ENCODE measurements around the gene ST8SIA6.

Gene ST8SIA6

DNA sequence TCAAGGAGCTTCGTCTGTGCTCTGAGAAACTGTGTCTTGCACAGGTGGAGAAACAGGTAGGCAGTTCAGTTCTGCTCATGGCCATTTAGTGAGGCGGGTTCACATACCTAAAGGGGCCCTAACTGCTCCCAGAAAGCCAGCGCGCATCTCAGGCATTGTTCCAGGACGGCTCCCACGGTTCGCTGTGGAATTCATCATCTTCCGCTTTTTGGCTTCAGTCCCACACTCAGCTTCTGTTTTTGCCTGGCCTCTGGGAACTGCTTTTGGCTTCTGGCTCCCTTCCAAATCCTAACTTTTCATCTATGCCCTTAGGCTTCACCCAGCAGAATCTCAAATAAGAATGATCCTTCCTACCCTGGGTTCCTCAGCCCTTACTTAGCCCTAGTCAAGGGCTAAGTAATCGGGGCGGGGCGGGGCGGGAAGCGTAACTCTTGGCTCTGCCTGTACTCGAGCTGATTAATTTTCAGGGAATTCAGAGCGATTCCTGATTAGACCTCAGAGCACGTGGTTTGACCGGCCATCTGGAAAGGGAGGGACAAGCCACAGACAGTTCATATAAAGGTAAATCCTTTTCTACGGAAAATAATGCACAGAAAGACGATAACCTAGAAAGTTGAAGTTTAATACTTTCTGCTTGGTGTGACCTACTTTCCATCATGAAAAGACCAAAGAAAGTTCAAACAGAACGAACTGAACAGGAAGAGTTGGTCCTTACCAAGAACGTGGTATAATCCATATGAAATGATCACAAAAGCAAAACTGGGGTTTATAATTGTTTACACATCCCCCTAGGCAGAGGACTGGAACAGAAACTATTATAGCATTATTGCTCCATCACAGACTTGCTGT lies 105.7 kb downstream of the ST8SIA6 start:
- no peak overlapping the region for H3K27ac ChIP-seq (replicated peaks)
- no peak overlapping the region for H3K4me3 ChIP-seq (replicated peaks; ENCODE audit: insufficient read depth, low read length)
- TF ChIP-seq POLR2AphosphoS5 (IDR thresholded peaks at IDR 0.05; ENCODE audit: low read depth) (no peak), SPI1 (IDR thresholded peaks at IDR 0.05; ENCODE audit: borderline replicate concordance, low read depth) (no peak), GABPA (IDR thresholded peaks at IDR 0.05; ENCODE audit: low read depth) (no peak)
- TF ChIP-seq, protein P1, sequence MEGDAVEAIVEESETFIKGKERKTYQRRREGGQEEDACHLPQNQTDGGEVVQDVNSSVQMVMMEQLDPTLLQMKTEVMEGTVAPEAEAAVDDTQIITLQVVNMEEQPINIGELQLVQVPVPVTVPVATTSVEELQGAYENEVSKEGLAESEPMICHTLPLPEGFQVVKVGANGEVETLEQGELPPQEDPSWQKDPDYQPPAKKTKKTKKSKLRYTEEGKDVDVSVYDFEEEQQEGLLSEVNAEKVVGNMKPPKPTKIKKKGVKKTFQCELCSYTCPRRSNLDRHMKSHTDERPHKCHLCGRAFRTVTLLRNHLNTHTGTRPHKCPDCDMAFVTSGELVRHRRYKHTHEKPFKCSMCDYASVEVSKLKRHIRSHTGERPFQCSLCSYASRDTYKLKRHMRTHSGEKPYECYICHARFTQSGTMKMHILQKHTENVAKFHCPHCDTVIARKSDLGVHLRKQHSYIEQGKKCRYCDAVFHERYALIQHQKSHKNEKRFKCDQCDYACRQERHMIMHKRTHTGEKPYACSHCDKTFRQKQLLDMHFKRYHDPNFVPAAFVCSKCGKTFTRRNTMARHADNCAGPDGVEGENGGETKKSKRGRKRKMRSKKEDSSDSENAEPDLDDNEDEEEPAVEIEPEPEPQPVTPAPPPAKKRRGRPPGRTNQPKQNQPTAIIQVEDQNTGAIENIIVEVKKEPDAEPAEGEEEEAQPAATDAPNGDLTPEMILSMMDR (IDR thresholded peaks at IDR 0.05; ENCODE audit: insufficient read depth, low read length) = no peak
- TF ChIP-seq, protein P2, sequence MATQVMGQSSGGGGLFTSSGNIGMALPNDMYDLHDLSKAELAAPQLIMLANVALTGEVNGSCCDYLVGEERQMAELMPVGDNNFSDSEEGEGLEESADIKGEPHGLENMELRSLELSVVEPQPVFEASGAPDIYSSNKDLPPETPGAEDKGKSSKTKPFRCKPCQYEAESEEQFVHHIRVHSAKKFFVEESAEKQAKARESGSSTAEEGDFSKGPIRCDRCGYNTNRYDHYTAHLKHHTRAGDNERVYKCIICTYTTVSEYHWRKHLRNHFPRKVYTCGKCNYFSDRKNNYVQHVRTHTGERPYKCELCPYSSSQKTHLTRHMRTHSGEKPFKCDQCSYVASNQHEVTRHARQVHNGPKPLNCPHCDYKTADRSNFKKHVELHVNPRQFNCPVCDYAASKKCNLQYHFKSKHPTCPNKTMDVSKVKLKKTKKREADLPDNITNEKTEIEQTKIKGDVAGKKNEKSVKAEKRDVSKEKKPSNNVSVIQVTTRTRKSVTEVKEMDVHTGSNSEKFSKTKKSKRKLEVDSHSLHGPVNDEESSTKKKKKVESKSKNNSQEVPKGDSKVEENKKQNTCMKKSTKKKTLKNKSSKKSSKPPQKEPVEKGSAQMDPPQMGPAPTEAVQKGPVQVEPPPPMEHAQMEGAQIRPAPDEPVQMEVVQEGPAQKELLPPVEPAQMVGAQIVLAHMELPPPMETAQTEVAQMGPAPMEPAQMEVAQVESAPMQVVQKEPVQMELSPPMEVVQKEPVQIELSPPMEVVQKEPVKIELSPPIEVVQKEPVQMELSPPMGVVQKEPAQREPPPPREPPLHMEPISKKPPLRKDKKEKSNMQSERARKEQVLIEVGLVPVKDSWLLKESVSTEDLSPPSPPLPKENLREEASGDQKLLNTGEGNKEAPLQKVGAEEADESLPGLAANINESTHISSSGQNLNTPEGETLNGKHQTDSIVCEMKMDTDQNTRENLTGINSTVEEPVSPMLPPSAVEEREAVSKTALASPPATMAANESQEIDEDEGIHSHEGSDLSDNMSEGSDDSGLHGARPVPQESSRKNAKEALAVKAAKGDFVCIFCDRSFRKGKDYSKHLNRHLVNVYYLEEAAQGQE (IDR thresholded peaks at IDR 0.05; ENCODE audit: insufficient replicate concordance, low read depth) = no peak
- no peaks in the 10 kb centered on the region for H3K27me3 ChIP-seq (ENCODE audit: insufficient read depth, poor library complexity, severe bottlenecking)
- no peak for DNase-seq (ENCODE audit: low read depth in 1 of 2, low spot score in 1 of 2)

DNA sequence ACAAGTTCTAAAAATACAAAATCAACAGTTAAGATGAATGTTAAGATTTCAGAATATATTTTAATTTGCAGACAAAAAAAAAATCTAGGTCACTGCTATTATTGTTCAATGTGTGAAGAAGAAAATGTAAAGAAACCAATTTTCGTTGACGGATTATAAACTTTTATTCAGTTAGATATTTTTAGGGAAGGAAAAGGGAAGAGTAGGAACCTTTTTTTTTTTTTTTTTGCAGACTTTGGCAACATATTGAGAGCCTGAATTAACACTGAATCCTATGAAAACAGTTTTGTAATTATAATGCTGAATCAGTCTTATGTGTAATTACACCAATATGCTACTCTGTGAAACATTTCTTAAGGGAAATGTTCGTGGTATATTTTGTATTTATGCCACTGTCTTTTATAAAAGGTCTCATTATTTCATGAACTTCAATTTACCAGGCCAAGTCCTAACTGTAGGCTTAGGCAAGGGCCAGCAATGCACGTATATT lies 106.3 kb downstream of the ST8SIA6 start:
- DNase-seq (ENCODE audit: low read depth in 1 of 2, low spot score in 1 of 2) = no peak
- no peak overlapping the region for H3K4me3 ChIP-seq (replicated peaks; ENCODE audit: insufficient read depth, low read length)
- TF ChIP-seq POLR2AphosphoS5 (IDR thresholded peaks at IDR 0.05; ENCODE audit: low read depth) (no peak), SPI1 (IDR thresholded peaks at IDR 0.05; ENCODE audit: borderline replicate concordance, low read depth) (no peak), GABPA (IDR thresholded peaks at IDR 0.05; ENCODE audit: low read depth) (no peak)
- no peaks in the 10 kb centered on the region for H3K27me3 ChIP-seq (ENCODE audit: insufficient read depth, poor library complexity, severe bottlenecking)
- H3K27ac ChIP-seq (replicated peaks) = no peak overlapping the region

DNA sequence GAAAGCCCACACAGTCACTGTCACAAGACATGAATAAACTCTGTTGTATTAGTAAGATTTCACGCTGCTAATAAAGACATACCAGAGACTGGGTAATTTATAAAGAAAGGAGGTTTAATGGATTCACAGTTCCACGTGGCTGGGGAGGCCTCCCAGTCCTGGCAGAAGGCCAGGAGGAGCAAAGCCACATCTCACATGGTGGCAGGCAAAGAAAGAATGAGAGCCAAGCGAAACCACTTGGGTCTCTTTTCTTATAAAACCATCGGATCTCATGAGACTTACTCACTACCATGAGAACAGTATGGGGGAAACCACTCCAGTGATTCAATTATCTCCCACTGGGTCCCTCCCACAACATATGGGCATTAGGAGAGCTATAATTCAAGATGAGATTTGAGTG lies 110.2 kb downstream of the ST8SIA6 start:
- TF ChIP-seq GABPA (IDR thresholded peaks at IDR 0.05; ENCODE audit: low read depth) (no peak), POLR2AphosphoS5 (IDR thresholded peaks at IDR 0.05; ENCODE audit: low read depth) (no peak), SPI1 (IDR thresholded peaks at IDR 0.05; ENCODE audit: borderline replicate concordance, low read depth) (no peak)
- TF ChIP-seq, protein P1 (IDR thresholded peaks at IDR 0.05; ENCODE audit: insufficient read depth, low read length) = no peak
- TF ChIP-seq, protein P2 (IDR thresholded peaks at IDR 0.05; ENCODE audit: insufficient replicate concordance, low read depth) = no peak
- no peak overlapping the region for H3K4me3 ChIP-seq (replicated peaks; ENCODE audit: insufficient read depth, low read length)
- no peak for DNase-seq (ENCODE audit: low read depth in 1 of 2, low spot score in 1 of 2)
- H3K27me3 ChIP-seq (ENCODE audit: insufficient read depth, poor library complexity, severe bottlenecking) = no peaks in the 10 kb centered on the region
- no peak overlapping the region for H3K27ac ChIP-seq (replicated peaks)

DNA sequence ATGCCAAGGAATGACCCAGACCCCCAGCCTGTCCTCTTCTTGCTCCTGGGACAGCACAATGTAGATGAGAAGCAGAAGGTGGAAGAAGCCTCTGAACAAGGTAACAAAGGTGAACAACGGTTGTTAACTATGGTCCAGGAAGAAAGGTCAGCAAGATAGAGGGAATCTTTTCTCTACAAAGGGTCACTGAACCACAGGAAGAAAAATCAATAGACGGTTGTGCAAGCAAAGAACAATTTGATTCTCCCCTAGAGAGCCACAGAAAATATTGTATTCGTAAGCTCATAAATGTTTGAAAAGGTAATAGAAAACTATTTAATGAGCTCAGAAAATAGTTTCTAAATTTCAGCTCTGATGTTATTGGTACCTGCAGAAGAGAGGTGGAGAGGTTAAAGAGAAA lies 111.3 kb downstream of the ST8SIA6 start:
- no peak for DNase-seq (ENCODE audit: low read depth in 1 of 2, low spot score in 1 of 2)
- TF ChIP-seq POLR2AphosphoS5 (IDR thresholded peaks at IDR 0.05; ENCODE audit: low read depth) (no peak), SPI1 (IDR thresholded peaks at IDR 0.05; ENCODE audit: borderline replicate concordance, low read depth) (no peak), GABPA (IDR thresholded peaks at IDR 0.05; ENCODE audit: low read depth) (no peak)
- TF ChIP-seq, protein P1 (IDR thresholded peaks at IDR 0.05; ENCODE audit: insufficient read depth, low read length) = no peak
- TF ChIP-seq, protein P2 (IDR thresholded peaks at IDR 0.05; ENCODE audit: insufficient replicate concordance, low read depth) = no peak
- no peak overlapping the region for H3K27ac ChIP-seq (replicated peaks)

More for the DNA sequence above, 111.3 kb downstream of the ST8SIA6 start:
- Histone ChIP-seq H3K27me3 (ENCODE audit: insufficient read depth, poor library complexity, severe bottlenecking) (no peaks in the 10 kb centered on the region), H3K4me3 (replicated peaks; ENCODE audit: insufficient read depth, low read length) (no peak overlapping the region)
